Neural cell (in vitro differentiated cells): ENCODE results near the gene KCTD19. TPM values are rescaled to one million over a fixed set of nuclear protein-coding genes. Genes with fewer than 3 reads are reported as not detected.

Experiments used
- H2AFZ ChIP-seq: fragments of 200-600, 300-800 bp; sonication (generic), shearing (Covaris generic); 2 replicates; pipeline ENCODE4 v1.6.0; 2014; ENCODE audit warnings: low read depth, mild to moderate bottlenecking, antibody characterized with exemption, low read length, moderate library complexity
- H3F3A ChIP-seq: fragments of 200-600 bp; shearing (Covaris generic); 2 replicates; pipeline ENCODE4 v1.6.1; 2016; ENCODE audit warnings: mild to moderate bottlenecking, moderate library complexity, mixed read lengths, antibody characterized with exemption, low read length; ENCODE audit not compliant: insufficient read depth, poor library complexity, severe bottlenecking
- H3K27ac ChIP-seq: fragments of 200-600, 300-800 bp; sonication (generic), shearing (Covaris generic); 2 replicates; pipeline ENCODE4 v1.5.1; 2014; ENCODE audit warnings: mild to moderate bottlenecking, low read length, moderate library complexity
- H3K27me3 ChIP-seq: fragments of 300-800, 200-600 bp; sonication (generic), shearing (Covaris generic); 2 replicates; pipeline ENCODE4 v1.6.0; 2014; ENCODE audit warnings: mild to moderate bottlenecking, low read depth, low read length, moderate library complexity; ENCODE audit not compliant: insufficient read depth
- H3K36me3 ChIP-seq: fragments of 300-800, 200-600 bp; sonication (generic), shearing (Covaris generic); 2 replicates; pipeline ENCODE4 v1.5.1; 2014; ENCODE audit warnings: mild to moderate bottlenecking, antibody characterized with exemption, low read length, moderate library complexity; ENCODE audit not compliant: insufficient read depth
- H3K4me2 ChIP-seq: fragments of 300-800, 200-600 bp; sonication (generic), shearing (Covaris generic); 2 replicates; pipeline ENCODE4 v1.6.0; 2014; ENCODE audit warnings: mild to moderate bottlenecking, low read length
- H3K4me3 ChIP-seq: fragments of 300-800, 200-600 bp; sonication (generic), shearing (Covaris generic); 2 replicates; pipeline ENCODE4 v1.5.1; 2014; ENCODE audit warnings: mild to moderate bottlenecking, low read length, moderate library complexity
- H3K79me2 ChIP-seq: fragments of 200-600 bp; shearing (Covaris generic); replicated peaks from 2 replicates; pipeline ENCODE4 v1.6.0; 2014; ENCODE audit warnings: mild to moderate bottlenecking, low read length, moderate library complexity; ENCODE audit not compliant: insufficient read depth
- H3K9ac ChIP-seq: fragments of 300-800, 200-600 bp; sonication (generic), shearing (Covaris generic); 2 replicates; pipeline ENCODE4 v1.6.1; 2016; ENCODE audit warnings: mild to moderate bottlenecking, low read length, mixed read lengths
- H3K9me2 ChIP-seq: fragments of 200-600 bp; shearing (Covaris generic); 2 replicates; pipeline ENCODE4 v1.6.1; 2016; ENCODE audit warnings: mild to moderate bottlenecking, low read length, mixed read lengths; ENCODE audit not compliant: insufficient read depth
- H3K9me3 ChIP-seq: fragments of 200-600, 300-800 bp; sonication (generic), shearing (Covaris generic); 2 replicates; pipeline ENCODE4 v1.6.1; 2016; ENCODE audit warnings: mild to moderate bottlenecking, mixed run types, low read length, moderate library complexity, mixed read lengths
- H4K20me1 ChIP-seq: fragments of 200-600 bp; shearing (Covaris generic); 2 replicates; pipeline ENCODE4 v1.6.1; 2016; ENCODE audit warnings: mild to moderate bottlenecking, mixed run types; ENCODE audit not compliant: insufficient read depth
- EP300 ChIP-seq: fragments of 450-650 bp; conservative IDR thresholded peaks from 2 replicates; pipeline ENCODE4 v1.6.1; 2014; ENCODE audit warnings: antibody characterized with exemption, mild to moderate bottlenecking, moderate library complexity; ENCODE audit not compliant: poor library complexity, severe bottlenecking
- EZH2 ChIP-seq: fragments of 200-600, 300-800 bp; shearing (Covaris generic), sonication (generic); IDR thresholded peaks from 2 replicates; pipeline ENCODE4 v1.6.1; 2014; ENCODE audit warnings: antibody characterized with exemption, low read length, borderline replicate concordance, mild to moderate bottlenecking; ENCODE audit not compliant: insufficient read depth, poor library complexity, severe bottlenecking
- MXI1 ChIP-seq: fragments of 450-650 bp; conservative IDR thresholded peaks from 2 replicates; pipeline ENCODE4 v1.6.1; 2014; ENCODE audit warnings: antibody characterized with exemption, mild to moderate bottlenecking; ENCODE audit not compliant: poor library complexity, severe bottlenecking
- POLR2AphosphoS5 ChIP-seq: IDR thresholded peaks from 2 replicates; pipeline ENCODE4 v1.6.1; 2012
- RAD21 ChIP-seq: fragments of 450-650 bp; conservative IDR thresholded peaks from 2 replicates; pipeline ENCODE4 v1.6.1; 2014; ENCODE audit warnings: antibody characterized with exemption, mild to moderate bottlenecking, moderate library complexity
- SMC3 ChIP-seq: fragments of 450-650 bp; conservative IDR thresholded peaks from 2 replicates; pipeline ENCODE4 v1.6.1; 2014; ENCODE audit warnings: antibody characterized with exemption, mild to moderate bottlenecking, moderate library complexity; ENCODE audit not compliant: poor library complexity
- TAF1 ChIP-seq: IDR thresholded peaks from 2 replicates; pipeline ENCODE4 v1.6.1; 2012; ENCODE audit warnings: low read depth
- polyA plus RNA-seq: library from polyadenylated mRNA; depleted of rRNA; stranded (reverse); fragments of >200 nt; gene quantifications from 2 replicates; pipeline ENCODE4 v1.2.3, GENCODE V29; 2014
- TF ChIP-seq, protein P1 (sequence below): IDR thresholded peaks from 2 replicates; pipeline ENCODE4 v1.6.1; 2012; ENCODE audit warnings: borderline replicate concordance
- TF ChIP-seq, protein P2 (sequence below): fragments of 450-650 bp; IDR thresholded peaks from 2 replicates; pipeline ENCODE4 v1.5.1; 2014; ENCODE audit warnings: antibody characterized with exemption, mild to moderate bottlenecking, moderate library complexity; ENCODE audit not compliant: poor library complexity, severe bottlenecking

Gene KCTD19
- polyA plus RNA-seq, 1 donor from 2014 or later = 0.45 TPM

DNA sequence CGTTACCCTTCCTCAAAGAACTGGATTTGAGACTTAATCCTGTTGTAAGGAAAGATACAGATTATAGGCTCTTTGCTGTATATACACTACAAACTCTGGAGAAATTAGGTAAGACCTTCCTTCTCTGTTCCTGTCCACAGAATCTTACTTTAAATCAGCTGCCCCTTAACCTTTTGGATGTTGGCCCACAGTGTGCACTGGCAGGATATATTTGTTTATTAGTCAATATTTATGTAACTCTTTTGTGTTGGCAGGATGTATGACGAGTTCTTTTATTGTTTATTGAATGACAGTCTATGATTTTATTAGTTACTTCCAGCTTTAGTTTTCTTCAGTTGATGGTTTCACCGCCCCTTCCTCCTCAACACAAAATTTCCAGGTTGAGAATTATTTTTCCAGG is 19.8 kb upstream of the KCTD19 start:
- Histone ChIP-seq H3K36me3 (no peaks in the 10 kb centered on the region), H3K9me2 (no peaks in the 10 kb centered on the region)

GRCh38 chr16:67345401-67345800 is 18.9 kb upstream of the KCTD19 start:
- Histone ChIP-seq H3K9ac (no peak overlapping the region), H3K79me2 (no peaks in the 10 kb centered on the region), H3F3A (no peaks in the 10 kb centered on the region), H2AFZ (no peak overlapping the region), H3K27ac (no peak overlapping the region), H3K4me3 (no peak overlapping the region), H3K27me3 (no peaks in the 10 kb centered on the region), H3K9me3 (no peaks in the 10 kb centered on the region), H4K20me1 (no peaks in the 10 kb centered on the region), H3K36me3 (no peaks in the 10 kb centered on the region), H3K4me2 (no peak overlapping the region), H3K9me2 (no peaks in the 10 kb centered on the region)
- no peak for TF ChIP-seq SMC3
- TF ChIP-seq POLR2AphosphoS5 = no peak
- TF ChIP-seq TAF1 = no peak
- TF ChIP-seq, protein P1, sequence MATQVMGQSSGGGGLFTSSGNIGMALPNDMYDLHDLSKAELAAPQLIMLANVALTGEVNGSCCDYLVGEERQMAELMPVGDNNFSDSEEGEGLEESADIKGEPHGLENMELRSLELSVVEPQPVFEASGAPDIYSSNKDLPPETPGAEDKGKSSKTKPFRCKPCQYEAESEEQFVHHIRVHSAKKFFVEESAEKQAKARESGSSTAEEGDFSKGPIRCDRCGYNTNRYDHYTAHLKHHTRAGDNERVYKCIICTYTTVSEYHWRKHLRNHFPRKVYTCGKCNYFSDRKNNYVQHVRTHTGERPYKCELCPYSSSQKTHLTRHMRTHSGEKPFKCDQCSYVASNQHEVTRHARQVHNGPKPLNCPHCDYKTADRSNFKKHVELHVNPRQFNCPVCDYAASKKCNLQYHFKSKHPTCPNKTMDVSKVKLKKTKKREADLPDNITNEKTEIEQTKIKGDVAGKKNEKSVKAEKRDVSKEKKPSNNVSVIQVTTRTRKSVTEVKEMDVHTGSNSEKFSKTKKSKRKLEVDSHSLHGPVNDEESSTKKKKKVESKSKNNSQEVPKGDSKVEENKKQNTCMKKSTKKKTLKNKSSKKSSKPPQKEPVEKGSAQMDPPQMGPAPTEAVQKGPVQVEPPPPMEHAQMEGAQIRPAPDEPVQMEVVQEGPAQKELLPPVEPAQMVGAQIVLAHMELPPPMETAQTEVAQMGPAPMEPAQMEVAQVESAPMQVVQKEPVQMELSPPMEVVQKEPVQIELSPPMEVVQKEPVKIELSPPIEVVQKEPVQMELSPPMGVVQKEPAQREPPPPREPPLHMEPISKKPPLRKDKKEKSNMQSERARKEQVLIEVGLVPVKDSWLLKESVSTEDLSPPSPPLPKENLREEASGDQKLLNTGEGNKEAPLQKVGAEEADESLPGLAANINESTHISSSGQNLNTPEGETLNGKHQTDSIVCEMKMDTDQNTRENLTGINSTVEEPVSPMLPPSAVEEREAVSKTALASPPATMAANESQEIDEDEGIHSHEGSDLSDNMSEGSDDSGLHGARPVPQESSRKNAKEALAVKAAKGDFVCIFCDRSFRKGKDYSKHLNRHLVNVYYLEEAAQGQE = no peak
- TF ChIP-seq, protein P2, sequence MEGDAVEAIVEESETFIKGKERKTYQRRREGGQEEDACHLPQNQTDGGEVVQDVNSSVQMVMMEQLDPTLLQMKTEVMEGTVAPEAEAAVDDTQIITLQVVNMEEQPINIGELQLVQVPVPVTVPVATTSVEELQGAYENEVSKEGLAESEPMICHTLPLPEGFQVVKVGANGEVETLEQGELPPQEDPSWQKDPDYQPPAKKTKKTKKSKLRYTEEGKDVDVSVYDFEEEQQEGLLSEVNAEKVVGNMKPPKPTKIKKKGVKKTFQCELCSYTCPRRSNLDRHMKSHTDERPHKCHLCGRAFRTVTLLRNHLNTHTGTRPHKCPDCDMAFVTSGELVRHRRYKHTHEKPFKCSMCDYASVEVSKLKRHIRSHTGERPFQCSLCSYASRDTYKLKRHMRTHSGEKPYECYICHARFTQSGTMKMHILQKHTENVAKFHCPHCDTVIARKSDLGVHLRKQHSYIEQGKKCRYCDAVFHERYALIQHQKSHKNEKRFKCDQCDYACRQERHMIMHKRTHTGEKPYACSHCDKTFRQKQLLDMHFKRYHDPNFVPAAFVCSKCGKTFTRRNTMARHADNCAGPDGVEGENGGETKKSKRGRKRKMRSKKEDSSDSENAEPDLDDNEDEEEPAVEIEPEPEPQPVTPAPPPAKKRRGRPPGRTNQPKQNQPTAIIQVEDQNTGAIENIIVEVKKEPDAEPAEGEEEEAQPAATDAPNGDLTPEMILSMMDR = no peak
- no peak for TF ChIP-seq RAD21
- TF ChIP-seq MXI1 = no peak
- no peak for TF ChIP-seq EZH2
- TF ChIP-seq EP300 = no peak

More for the DNA sequence above, 19.8 kb upstream of the KCTD19 start:
- Histone ChIP-seq H3K79me2 (no peaks in the 10 kb centered on the region), H2AFZ (no peak overlapping the region), H3K27me3 (no peaks in the 10 kb centered on the region), H3F3A (no peaks in the 10 kb centered on the region), H3K9ac (no peak overlapping the region), H3K27ac (no peak overlapping the region), H3K4me3 (no peak overlapping the region), H3K4me2 (no peak overlapping the region), H3K9me3 (no peaks in the 10 kb centered on the region), H4K20me1 (no peaks in the 10 kb centered on the region)
- TF ChIP-seq RAD21 = no peak
- TF ChIP-seq POLR2AphosphoS5 = no peak
- no peak for TF ChIP-seq EP300
- TF ChIP-seq, protein P2 = no peak
- no peak for TF ChIP-seq SMC3
- TF ChIP-seq TAF1 = no peak
- TF ChIP-seq, protein P1 = no peak
- no peak for TF ChIP-seq MXI1
- no peak for TF ChIP-seq EZH2
